Measurements from ENCODE around the gene NDEL1. TPM values are rescaled to one million over a fixed set of nuclear protein-coding genes. Genes with fewer than 3 reads are reported as not detected.
A peak's percentile ranks its signal among the peaks of the same experiment; 100 is the strongest.

NDEL1 gene
- total RNA-seq (60.0 and 65.7 TPM in 2 replicates), polyA plus RNA-seq (87.4 and 93.0 TPM in 2 replicates), polyA minus RNA-seq (59.7 and 66.7 TPM in 2 replicates), Bru-seq, nascent RNA (percentile 93 among the genes with signal in this experiment), BruChase-seq, experiment 1, labeled RNA remaining after a 6-hour chase (percentile 85 among the genes with signal in this experiment), BruChase-seq, experiment 2, labeled RNA remaining after a 2-hour chase (percentile 94 among the genes with signal in this experiment)
- polyA plus RNA-seq (2011; cell fraction: cytosol; rRNA removed) = 52.9 and 54.7 TPM in 2 replicates
- polyA plus RNA-seq (2011; cell fraction: nucleus; rRNA removed) = 106 and 118 TPM in 2 replicates
- 53.3 and 59.4 TPM in 2 replicates for polyA plus RNA-seq (2012)
- polyA minus RNA-seq (2011; cell fraction: cytosol; rRNA and poly(A)+ RNA removed) = 21.3 TPM
- 80.1 and 92.6 TPM in 2 replicates for polyA minus RNA-seq (2011; cell fraction: nucleus; rRNA and poly(A)+ RNA removed)
- long read RNA-seq, transcript NDEL1-203 (10 exons, 1,858 nt) = minor isoform, 29 of 139 reads
- long read RNA-seq, transcript NDEL1-204 (1 exons, 3,927 nt) = minor isoform, 24 of 139 reads
- long read RNA-seq, transcript NDEL1-201 (9 exons, 2,372 nt) = major isoform, 56 of 139 reads
- long read RNA-seq, partial matches to known transcripts = 7 of 139 reads
- long read RNA-seq, other reads (novel, unspliced or antisense) = 23 of 139 reads

GRCh38 chr17:8435245-8436168 is at the start of gene NDEL1:
TSS of gene NDEL1 (plus strand) at chr17:8435884. CDS start at chr17:8444272, 8,388 bp downstream.
- dilution Hi-C loops (cut with MboI; ENCODE audit: extremely low pct_ligation_motif_present, low sequenced_read_pairs) = no loop called here

More at GRCh38 chr17:8435245-8436168, at the start of gene NDEL1:
- H4K20me1 ChIP-seq (replicated peaks; ENCODE audit: control insufficient read depth, extremely low read depth, insufficient read depth, low read length) = no peaks in the 10 kb centered on the region
- H3K4me2 ChIP-seq (ENCODE audit: insufficient read depth, low read length) = peak within 1 kb of the TSS; percentile 93
- H3K27ac ChIP-seq (ENCODE audit: insufficient read depth, low read depth, low read length) = peak within 1 kb of the TSS; percentile 86
- H3K9ac ChIP-seq (replicated peaks; ENCODE audit: extremely low read depth, insufficient read depth, low read length) = peak within 1 kb of the TSS; percentile 97
- BruUV-seq (replicated peaks) = TSS peak; percentile 93
- no peaks in the 10 kb centered on the region for H3K9me3 ChIP-seq (replicated peaks; ENCODE audit: control insufficient read depth, insufficient read depth, low read length)
- CTCF ChIA-PET = interaction anchor here (0.5 to 2.9 kb wide), 7 partner anchors 10 to 350 kb away, joined by 3 to 12 read pairs (median 5); no protein-coding TSS in a partner anchor
- no peaks in the 10 kb centered on the region for H3K27me3 ChIP-seq (ENCODE audit: control insufficient read depth in 2 of 2, insufficient read depth in 2 of 2, low read length in 2 of 2)
- H3K9me1 ChIP-seq (replicated peaks; ENCODE audit: control insufficient read depth, extremely low read depth, insufficient read depth, low read length) = no peaks in the 10 kb centered on the region
- peaks cover 45% of the 10 kb centered on the region for H3K79me2 ChIP-seq (ENCODE audit: control insufficient read depth, insufficient read depth, low read length)
- peak within 1 kb of the TSS; percentile 84 for H2AFZ ChIP-seq (ENCODE audit: low read depth, low read length)
- POLR2A ChIA-PET = interaction anchor here (0.7 to 1.0 kb wide), 7 partner anchors 10 to 225 kb away, joined by 3 to 10 read pairs (median 3); partner anchors contain the start of gene AURKB
- peak; percentile 98 for DNase-seq (ENCODE audit: low read depth, low spot score)
- peak; percentile 90 for FAIRE-seq
- H3K4me1 ChIP-seq (ENCODE audit: control insufficient read depth, extremely low read depth, insufficient read depth, low read length) = peaks cover 12% of the 10 kb centered on the region
- TF ChIP-seq FOS (IDR thresholded peaks at IDR 0.05; ENCODE audit: borderline replicate concordance, insufficient read depth, low read length) (no peak), EZH2 (IDR thresholded peaks at IDR 0.05; ENCODE audit: borderline replicate concordance, low read depth, low read length, severe bottlenecking) (no peak), MYC (IDR thresholded peaks at IDR 0.05; ENCODE audit: low read depth, low read length) (no peak), CTCF (IDR thresholded peaks at IDR 0.05; ENCODE audit: extremely low read depth in 1 of 2, insufficient read depth in 1 of 2, low read depth in 1 of 2, low read length in 2 of 2) (no peak), MAX (IDR thresholded peaks at IDR 0.05; ENCODE audit: insufficient read depth, insufficient read length) (no peak), JUN (IDR thresholded peaks at IDR 0.05; ENCODE audit: borderline replicate concordance, insufficient read depth, insufficient read length, low read depth) (no peak), GATA2 (IDR thresholded peaks at IDR 0.05; ENCODE audit: insufficient read depth, insufficient read length, low read depth, low read length) (no peak), POLR2A (IDR thresholded peaks at IDR 0.05; ENCODE audit: low read depth, low read length) (peak; percentile 95), POLR2AphosphoS5 (IDR thresholded peaks at IDR 0.05; ENCODE audit: insufficient read depth, low read depth, low read length) (peak; percentile 93)
- intact Hi-C loops (cut with micrococcal nuclease) = loop anchor here (1.0 to 10.0 kb wide), 4 partner anchors 10 to 199 kb away; partner anchors contain the start of genes MYH10 and RPL26
- peaks cover 2 to 3% of the 10 kb centered on the region in 2 experiments for H3K36me3 ChIP-seq (ENCODE audit: control insufficient read depth in 2 of 2, extremely low read depth in 1 of 2, insufficient read depth in 2 of 2, low read length in 2 of 2)
- H3K4me3 ChIP-seq (replicated peaks in 1 of 3; ENCODE audit: insufficient read depth in 1 of 3, low read depth in 1 of 3, low read length in 3 of 3) = peak within 1 kb of the TSS; percentile 77 to 97 (median 93)
